CD4-positive, alpha-beta T cell treated with Interleukin-4 for 4 hours (primary cell): Measurements from ENCODE around the gene FCHSD2.
"Not testable (repeated sequence)": the region's sequence is repeated elsewhere in the genome, so short reads cannot be mapped to it uniquely, and the experiment has no call there.

ENCODE experiments used
- DNase-seq: peaks from one replicate; pipeline ENCODE4 v3.0.0-alpha.2; 2020

Gene FCHSD2

DNA sequence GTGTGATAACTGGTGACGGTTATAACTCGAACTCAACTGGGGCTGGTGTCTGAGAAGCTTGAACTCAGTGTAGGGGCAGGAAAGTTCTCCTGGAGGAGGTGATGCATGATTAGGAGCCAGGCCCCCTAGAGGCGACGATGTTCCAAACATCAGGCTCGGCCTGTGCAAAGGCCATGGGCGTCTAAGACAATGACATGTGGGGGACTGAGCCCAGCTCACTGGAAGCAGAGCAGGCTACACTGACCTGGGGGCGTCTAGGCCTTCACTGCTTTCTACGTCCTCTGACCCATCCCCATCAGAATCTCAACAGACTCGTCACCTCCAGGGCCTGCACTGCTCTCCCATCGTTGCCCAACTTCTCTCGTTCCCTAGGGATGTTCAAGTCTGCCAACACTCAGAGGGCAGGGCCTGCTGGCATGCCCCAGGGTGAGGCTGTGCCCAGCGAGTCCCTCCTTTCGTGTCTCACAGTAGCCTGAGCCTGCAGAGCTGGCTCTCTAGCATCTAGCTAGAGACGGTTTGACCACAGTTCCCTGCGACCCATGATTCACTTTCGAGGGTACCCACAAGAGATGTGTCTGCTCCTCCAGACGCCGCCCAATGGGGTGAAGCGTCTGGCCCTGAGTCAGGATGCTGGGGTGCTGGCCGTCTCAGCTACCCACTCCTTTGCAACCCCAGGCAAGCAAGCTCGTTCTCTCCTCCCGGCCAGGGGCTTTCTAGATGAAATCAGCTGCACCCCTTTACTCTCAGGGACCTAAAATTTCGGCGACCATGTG lies 329.0 kb downstream of the FCHSD2 start:
- peak; percentile 85 for DNase-seq

DNA sequence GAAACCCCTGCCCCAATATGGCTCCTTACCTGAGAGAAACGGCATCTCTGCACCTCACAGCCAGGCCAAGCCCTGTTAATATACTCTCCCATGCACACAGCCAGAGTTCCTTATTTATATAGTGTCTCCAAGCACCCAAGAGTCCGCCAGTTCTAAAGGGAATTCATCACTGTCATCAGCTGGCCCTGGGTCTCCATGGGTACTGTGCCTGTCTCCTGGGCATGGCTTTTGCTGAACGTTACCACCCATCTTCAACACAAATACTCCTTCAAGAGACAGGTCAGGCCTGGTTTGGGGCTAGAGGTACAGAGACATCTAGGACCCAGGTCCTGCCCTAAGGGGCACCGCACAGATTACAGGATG lies 329.5 kb downstream of the FCHSD2 start:
- DNase-seq: no peak

DNA sequence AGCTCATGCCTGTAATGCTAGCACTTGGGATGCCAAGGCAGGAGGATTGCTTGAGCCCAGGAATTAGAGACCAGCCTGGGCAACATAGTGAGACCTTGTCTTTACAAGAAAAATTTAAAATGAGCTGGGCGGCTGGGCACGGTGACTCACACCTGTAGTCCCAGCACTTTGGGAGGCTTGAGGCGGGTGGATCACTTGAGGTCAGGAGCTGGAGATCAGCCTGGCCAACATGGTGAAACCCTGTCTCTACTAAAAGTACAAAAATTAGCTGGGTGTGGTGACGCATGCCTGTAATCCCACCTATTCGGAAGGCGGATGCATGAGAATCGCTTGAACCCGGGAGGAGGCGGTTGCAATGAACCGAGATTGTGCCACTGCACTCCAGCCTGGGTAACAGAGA lies 330.4 kb downstream of the FCHSD2 start:
- not testable (repeated sequence) for DNase-seq

DNA sequence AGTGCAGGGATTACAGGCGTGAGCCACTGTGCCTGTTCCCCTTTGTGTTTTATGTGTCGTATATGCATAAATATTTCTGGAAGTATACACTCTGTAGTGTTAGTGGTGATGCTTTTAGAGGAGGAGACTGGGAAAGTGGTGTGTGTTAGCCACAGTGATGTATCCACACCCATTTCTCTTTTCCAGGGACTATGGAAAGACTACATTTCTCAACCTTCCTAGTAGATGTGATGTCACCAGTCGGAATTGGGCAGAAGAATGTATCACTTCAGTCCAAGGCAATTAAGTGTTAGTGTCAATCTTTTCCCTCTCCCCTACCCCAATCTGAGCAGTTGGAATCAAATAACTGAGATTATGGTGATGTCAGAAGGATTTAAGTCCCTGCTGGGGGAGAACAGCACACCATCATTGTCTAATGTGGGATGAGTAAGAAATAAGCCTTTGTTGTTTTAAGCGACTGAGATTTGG lies 333.8 kb downstream of the FCHSD2 start:
- DNase-seq: no peak

DNA sequence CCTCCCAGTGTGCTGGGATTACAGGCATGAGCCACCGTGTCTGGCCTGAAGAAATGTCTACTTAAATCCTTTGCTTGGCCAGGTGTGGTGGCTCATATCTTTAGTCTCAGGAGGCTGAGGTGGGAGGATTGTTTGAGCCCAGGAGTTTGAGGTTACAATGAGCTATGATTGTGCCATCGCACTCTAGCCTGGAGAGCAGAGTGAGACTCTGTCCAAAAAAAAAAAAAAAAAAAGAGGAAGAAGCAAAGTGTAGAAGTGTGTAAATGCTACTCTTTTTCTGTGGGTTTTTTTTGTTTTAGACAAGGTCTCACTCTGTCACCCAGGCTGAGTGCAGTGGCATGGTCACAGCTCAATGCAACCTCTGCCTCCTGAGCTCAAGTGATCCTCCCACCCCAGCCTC lies 334.3 kb downstream of the FCHSD2 start:
- DNase-seq: no peak

DNA sequence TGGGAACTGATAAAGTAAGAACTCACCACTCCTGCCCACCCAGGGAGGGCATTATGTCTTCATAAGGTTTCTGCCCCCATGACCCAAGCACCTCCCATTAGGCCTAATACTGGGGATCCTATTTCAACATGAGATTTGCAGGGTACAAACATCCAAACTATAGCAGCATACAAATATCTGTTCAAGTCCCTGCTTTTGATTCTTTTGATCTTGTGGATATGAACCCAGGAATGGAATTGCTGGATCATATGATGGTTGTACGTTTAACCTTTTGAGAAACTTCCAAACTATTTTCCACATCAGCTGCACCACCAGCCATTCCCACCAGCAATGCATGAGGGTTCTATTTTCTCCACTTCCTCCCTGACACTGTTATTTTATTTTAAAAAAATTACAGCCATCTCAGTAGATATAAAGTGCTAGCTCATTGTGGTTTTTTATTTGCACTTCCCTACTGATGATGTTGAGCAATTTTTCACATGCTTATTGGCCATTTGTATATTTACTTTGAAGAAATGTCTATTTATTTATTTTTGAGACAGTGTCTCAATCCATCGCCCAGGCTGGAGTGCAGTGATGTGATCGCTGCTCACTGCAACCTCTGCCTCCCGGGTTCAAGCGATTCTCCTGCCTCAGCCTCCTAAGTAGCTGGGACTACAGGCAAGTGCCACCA lies 335.0 kb downstream of the FCHSD2 start:
- DNase-seq: no peak

DNA sequence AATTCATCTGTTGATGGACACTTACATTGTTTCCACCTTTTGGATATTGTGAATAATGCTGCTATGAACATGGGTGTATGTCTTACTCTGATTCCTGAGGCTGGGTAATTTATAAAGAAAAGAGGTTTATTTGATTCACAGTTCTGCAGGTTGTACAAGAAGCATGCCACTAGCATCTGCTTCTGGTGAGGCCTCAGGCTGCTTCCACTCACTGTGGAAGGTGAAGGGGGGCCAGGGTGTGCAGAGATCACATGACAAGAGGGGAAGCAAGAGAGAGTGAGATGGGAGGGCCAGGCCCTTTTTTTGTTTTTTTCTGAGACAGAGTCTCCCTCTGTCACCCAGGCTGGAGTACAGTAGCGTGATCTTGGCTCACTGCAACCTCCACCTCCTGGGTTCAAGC lies 335.7 kb downstream of the FCHSD2 start:
- DNase-seq: not testable (repeated sequence)

DNA sequence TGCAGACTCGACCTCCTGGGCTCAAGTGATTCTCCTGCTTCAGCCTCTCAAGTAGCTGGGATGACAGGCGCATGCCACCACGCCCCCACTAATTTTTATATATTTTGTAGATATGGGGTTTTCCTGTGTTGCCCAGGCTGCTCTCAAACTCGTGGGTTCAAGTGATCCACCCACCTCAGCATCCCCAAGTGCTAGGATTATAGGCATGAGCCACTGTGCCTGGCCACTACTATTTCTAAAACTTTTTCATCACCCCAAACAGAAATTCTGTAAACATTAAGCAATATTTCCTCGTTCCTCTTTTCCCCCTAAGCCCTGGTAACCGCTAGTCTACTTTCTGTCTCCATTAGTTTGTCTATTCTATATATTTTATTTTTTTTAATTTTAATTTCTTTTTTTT lies 336.9 kb downstream of the FCHSD2 start:
- DNase-seq: no peak

DNA sequence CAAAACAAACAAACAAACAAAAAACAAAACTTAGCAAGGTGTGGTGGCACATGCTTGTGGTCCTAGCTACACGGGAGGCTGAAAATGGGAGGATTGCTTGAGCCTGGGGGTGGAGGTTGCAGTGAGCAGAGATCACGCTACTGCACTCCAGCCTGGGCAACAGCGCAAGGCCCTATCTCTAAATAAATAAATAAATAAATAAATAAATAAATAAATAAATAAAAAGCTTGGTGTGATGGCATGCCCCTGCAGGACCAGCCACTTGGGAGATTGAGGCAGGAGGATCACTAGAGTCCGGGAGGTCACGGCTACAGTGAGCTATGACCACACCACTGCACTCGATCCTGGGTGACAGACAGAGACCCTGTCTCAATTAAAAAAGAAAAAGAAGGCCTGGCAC lies 339.3 kb downstream of the FCHSD2 start:
- no peak for DNase-seq

DNA sequence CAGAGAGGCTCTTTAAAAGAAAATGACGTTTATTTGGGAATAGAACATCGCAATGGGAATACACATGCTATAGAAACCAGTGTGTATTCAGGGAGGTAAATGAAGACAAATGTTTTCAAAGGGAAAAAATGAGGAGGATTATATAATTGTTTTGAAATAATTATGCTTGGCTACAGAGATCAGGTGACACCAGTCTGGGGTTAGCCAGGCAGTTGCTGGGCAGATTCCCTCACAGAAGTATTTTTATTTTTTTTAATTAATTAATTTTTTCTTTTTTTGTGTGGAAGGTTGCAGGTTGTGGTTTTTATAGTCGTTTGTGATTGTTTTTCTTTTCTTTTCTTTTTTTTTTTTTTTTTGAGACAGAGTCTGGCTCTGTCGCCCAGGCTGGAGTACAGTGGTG lies 342.7 kb downstream of the FCHSD2 start:
- DNase-seq: no peak

DNA sequence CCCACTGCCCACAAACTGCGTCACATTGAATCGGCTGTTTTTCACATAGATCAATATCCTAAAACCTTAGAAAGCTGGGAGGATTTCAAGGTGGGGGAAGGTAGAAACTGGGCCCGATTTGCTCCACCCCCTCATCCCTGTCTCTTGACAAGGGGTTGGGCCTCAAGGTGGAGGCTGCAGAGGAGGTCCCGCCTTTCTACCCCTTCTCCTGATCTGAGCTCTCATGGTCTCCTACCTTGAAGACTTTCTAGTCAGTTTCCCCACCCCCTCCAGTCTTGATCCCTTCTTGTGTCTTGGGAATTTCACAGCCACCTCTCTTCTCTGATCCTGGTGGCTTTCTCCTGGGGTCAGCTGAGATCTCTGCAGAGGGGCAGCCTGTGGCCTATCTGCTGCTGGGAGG lies 343.8 kb downstream of the FCHSD2 start:
- no peak for DNase-seq

DNA sequence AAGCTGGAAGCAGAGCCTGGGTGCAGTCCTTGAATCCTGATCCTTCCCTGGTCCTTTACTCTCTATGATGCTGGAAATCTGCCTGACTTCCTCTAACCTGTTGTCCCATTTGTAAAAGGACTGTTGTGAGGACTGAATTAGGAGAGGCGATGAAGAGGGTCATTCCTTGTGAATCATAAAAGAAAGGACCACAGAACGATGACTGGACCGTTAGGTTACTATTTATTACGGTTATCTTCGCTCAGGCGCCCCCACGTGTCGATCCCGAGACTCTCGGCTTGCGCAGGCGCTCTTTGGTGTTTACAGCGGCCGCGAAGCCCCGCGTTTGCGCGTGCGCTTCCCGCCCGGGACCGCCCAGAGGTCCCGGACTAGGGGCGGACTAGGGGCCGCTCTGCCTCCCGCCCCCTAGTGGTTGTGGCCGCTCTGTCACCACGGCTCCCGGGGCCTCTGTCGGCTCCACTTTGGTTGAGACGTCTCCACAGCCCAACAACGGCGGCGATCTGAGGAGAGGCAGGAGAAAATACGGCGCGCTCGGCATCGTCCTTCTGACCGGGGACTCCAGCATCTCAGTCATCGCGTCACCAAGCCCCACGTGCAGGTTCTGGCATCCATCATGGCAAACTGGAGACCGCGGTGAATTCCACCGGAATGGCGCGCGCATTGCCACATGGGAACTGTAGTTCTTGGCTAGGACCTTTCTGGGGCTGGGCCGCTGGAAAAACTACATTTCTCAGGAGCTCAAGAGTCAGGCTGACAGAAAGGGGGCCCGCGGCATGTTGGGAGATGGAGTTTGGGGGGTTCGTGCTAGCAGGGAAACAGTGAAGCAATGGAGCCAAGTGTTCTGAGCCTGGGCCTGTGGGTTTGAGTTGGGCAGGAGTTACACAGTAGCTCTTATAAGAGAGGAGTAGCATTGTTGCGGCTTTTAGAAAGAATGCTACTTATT lies 348.4 kb downstream of the FCHSD2 start, which contains the start of gene STARD10:
TSS of gene STARD10 (minus strand) at position 623 of the 943 bp plus-strand sequence. CDS start 12,866 bp downstream, outside the sequence.
- DNase-seq: peak; percentile 93

DNA sequence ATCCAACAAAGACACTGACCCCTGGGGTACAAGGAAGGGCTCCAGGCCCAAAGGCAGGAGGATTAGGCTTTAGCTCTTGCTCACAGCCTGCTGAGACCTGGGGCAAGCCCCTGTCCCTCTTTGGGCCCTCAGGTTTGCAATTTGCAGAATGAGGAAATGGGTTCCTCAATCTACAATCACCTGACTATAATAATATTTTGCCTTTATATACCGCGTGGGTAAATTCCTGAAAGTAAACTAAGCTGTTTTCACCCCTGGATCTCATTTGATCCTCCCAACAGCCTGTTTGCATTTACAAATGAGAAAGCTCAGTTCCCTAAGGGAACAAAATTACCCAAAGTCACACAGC lies 349.1 kb downstream of the FCHSD2 start:
- no peak for DNase-seq

DNA sequence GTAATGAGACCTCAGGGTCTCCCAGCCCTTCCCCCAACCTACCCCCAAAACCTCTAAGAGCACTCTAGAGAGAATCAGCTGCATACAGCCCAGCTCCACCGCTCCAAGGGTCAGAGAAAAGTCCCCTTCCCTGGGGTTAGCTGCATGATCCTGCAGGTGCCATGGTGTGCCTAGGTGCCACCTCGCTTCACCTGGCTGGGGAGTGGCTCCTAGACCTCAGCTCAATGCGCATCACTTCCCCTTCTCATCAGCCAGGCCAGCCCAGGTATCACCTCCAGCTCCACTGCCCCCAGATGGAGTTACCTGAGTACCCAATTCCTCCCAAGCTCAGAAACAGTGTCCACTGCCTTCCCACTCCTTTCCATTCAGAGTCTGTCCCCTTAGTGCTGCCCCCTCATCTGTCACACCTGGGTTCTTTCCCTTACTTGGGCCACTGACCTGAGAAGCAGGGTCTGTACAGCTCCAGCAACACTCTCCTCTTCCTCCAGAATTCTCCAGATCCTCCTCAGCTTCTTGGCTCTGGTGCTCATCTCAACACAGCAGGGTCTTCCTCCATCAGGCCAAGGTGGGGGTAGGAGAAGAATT lies 349.6 kb downstream of the FCHSD2 start:
- no peak for DNase-seq

DNA sequence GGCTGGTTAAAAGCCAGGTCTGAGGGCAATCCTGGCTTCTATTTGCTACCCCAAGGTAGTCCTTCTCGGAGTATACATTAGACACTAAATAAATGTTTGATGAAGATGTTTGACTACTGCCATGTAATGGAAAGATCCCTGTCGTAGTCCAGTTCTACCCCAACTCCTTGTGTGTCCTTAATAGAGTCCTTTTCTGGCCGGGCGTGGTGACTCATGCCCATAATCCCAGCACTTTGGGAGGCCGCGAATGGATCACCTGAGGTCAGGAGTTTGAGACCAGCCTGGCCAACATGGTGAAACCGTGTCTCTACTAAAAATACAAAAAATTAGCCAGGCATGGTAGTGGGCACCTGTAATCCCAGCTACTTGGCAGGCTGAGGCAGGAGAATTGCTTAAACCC lies 350.9 kb downstream of the FCHSD2 start:
- DNase-seq: not testable (repeated sequence)

DNA sequence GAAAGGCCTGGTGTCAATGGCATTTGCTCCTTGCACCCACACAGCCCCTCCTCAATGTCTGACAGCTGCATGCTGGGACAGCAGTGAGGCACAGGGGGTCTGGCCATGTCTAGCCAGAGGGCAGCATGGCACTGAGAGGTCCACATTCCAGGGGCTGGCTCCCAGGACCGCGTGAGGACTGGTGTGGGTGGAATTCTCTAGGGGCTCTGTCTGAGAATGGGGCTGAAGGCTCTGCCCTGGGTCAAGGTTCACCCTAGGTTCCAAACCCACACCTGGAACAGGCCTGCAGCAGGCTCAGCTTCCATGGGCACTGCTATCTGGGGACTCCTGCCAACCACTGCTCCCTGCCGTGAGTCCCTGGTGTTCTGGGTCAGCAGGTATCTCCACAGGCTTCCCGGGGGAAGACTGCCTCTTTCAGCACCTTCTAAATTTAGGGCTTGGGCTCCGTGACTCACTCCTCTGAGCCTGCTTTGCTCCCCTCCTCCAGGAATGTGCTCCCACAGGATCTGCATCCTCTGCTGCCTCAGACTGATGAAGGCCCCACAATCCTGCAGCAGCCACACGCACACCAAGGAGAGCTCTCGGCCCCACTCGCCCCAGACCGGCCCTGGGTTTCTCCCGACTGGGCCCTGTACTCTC lies 352.5 kb downstream of the FCHSD2 start:
- no peak for DNase-seq

DNA sequence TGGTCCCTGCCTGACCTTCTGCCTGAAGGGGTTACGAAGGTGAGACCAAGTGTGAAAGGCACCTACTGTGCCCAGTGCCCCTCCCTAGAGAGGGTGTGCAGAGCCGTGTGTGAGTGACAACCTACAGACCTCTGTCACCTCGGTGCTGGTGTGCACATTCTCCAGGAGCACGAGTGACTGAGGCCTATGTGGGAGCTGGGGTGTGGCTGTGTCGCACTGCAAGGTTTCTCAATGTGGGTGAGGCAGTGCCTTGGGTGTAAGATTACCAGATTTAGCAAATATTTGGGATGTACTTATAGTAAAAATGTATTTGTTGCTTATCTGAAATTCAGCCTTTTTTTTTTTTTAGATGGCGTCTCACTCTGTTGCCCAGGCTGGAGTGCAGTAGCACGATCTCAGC lies 353.9 kb downstream of the FCHSD2 start:
- no peak for DNase-seq

DNA sequence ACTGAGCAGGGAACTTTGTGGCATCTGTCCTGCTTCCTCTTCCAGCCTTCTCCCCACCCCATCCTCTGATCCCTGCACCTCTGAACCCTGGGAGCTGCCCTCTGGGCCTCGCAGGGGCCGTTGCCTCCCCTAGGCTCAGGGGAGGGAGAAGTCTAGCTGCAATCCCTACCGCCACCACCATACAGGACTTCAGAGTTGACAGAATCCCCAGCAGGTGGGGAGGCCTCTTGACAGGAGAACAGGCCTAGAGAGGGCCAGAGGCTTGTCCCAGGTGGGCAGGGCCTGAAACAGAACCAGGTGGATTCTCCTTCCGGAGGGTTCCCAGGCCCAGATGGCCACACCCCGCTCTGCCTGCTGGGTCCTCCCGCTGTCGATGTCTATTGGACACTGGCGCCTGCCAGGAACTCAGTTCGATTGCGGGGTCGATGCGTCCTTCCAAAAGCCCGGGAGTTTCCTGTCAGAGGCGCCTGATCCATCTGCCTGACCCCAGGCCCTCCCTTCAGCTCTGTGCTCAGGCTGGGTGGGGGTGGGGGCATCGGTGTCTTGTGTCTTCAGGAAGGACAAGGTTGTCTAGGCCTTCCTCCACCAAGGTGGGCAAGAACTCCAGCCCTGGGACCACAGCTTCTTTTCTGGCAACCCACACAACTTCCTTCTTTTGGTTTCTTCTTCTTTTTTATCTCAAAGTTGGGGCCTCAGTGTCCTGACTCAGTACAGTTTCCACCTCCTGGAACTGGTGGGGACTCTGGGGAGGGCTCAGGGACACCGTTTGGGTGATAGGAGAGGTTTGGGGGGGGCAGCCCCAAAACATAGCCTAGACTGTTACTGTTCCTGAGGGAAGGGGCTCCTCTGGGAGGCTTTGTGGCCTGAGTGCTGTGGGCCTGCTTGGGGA lies 354.7 kb downstream of the FCHSD2 start:
- DNase-seq: no peak
